A172 (cell line): ENCODE measurements around the gene SELENOI. TPM values are rescaled to one million over a fixed set of nuclear protein-coding genes. Genes with fewer than 3 reads are reported as not detected.
"Not testable (repeated sequence)": the region's sequence is repeated elsewhere in the genome, so short reads cannot be mapped to it uniquely, and the experiment has no call there.

Experiments used
- DNase-seq: peaks from one replicate; pipeline ENCODE4 v3.0.0-alpha.2; 2015; ENCODE audit warnings: low spot score
- total RNA-seq: library from RNA; depleted of rRNA; stranded (reverse); fragments of >200 nt; shearing (Covaris generic); gene quantifications from 2 replicates; pipeline ENCODE4 v1.2.3, GENCODE V29; 2014

SELENOI gene
- total RNA-seq, 1 experiment from 2014 or later: 20.6 TPM

GRCh38 chr2:26356771-26357170 is 10.8 kb downstream of the SELENOI start:
- no peak for DNase-seq

- DNase-seq: no peak
Observed at GRCh38 chr2:26359886-26360473, 14.0 kb downstream of the SELENOI start.

- DNase-seq: no peak
Observed at GRCh38 chr2:26363323-26363722, 17.4 kb downstream of the SELENOI start.

GRCh38 chr2:26363958-26364357 is 18.0 kb downstream of the SELENOI start:
- DNase-seq: no peak

- no peak for DNase-seq
Observed at GRCh38 chr2:26364669-26365068, 18.7 kb downstream of the SELENOI start.

- no peak for DNase-seq
Observed at GRCh38 chr2:26366957-26367356, 21.0 kb downstream of the SELENOI start.

- not testable (repeated sequence) for DNase-seq
Observed at GRCh38 chr2:26369664-26370063, 23.7 kb downstream of the SELENOI start.

GRCh38 chr2:26370909-26371308 is 25.0 kb downstream of the SELENOI start:
- DNase-seq: not testable (repeated sequence)

- DNase-seq: no peak
Observed at GRCh38 chr2:26376799-26377198, 30.9 kb downstream of the SELENOI start.

- no peak for DNase-seq
Observed at GRCh38 chr2:26380281-26380680, 34.3 kb downstream of the SELENOI start.

GRCh38 chr2:26382564-26382963 is 36.6 kb downstream of the SELENOI start:
- no peak for DNase-seq

GRCh38 chr2:26384183-26384582 is 38.2 kb downstream of the SELENOI start:
- no peak for DNase-seq

- no peak for DNase-seq
Observed at GRCh38 chr2:26384597-26384996, 38.7 kb downstream of the SELENOI start.

- DNase-seq: no peak
Observed at GRCh38 chr2:26387189-26387588, 41.2 kb downstream of the SELENOI start.

- DNase-seq: no peak
Observed at GRCh38 chr2:26394694-26395093, 48.8 kb downstream of the SELENOI start.

GRCh38 chr2:26395394-26395793 is 49.5 kb downstream of the SELENOI start:
- no peak for DNase-seq

- no peak for DNase-seq
Observed at GRCh38 chr2:26396734-26397298, 50.9 kb downstream of the SELENOI start.

GRCh38 chr2:26399771-26400376 is 53.9 kb downstream of the SELENOI start:
- no peak for DNase-seq

- no peak for DNase-seq
Observed at GRCh38 chr2:26400723-26401122, 54.8 kb downstream of the SELENOI start.

- DNase-seq: peak; percentile 39
Observed at GRCh38 chr2:26401739-26402541, 56.0 kb downstream of the SELENOI start, which contains the start of gene DRC1. DRC1 (plus strand) TSS chr2:26401920; CDS start chr2:26401990, 70 bp downstream.

- no peak for DNase-seq
Observed at GRCh38 chr2:26407526-26407925, 61.6 kb downstream of the SELENOI start.

- DNase-seq: no peak
Observed at GRCh38 chr2:26409785-26410184, 63.8 kb downstream of the SELENOI start.
